ENCODE results near the gene STAG3. TPM values are rescaled to one million over a fixed set of nuclear protein-coding genes. Genes with fewer than 3 reads are reported as not detected.

STAG3 gene
- total and polyA plus RNA-seq, 10 of the 15 experiments (the other 5 are each of a cell fraction or from before 2014, with no cell fraction given) = 73.0 to 306 (median 120) TPM

- DNase-seq (ENCODE audit: low read depth, low spot score) = no peak
- no peak for FAIRE-seq
- in situ Hi-C loops (cut with MboI) (no loop called here), intact Hi-C loops (cut with micrococcal nuclease; ENCODE audit: unreplicated experiment) (no loop called here)
- ATAC-seq = no peak
- ChIA-PET RAD21 (ENCODE audit: unreplicated experiment) (interaction anchor here (0.7 to 1.4 kb wide), 5 partner anchors 8 to 251 kb away, joined by 3 to 8 read pairs (median 4); partner anchors contain the start of genes GAL3ST4 and LAMTOR4), SMC1A (ENCODE audit: uncharacterized antibody, unreplicated experiment) (interaction anchor here (1.0 to 1.3 kb wide), 4 partner anchors 28 to 53 kb away, joined by 3 to 4 read pairs (median 3); no protein-coding TSS in a partner anchor), CTCF (interaction anchor here (1.0 to 2.7 kb wide), 10 partner anchors 8 to 73 kb away, joined by 3 to 9 read pairs (median 5); partner anchors contain the start of genes GAL3ST4 and LAMTOR4), POLR2A (interaction anchor here (0.8 to 3.7 kb wide), 6 partner anchors 9 to 538 kb away, joined by 3 to 28 read pairs (median 4); partner anchors contain the start of genes AP4M1, GAL3ST4, LAMTOR4 and MCM7)
- Histone ChIP-seq H3K9me3 (replicated peaks; ENCODE audit: control insufficient read depth, insufficient read depth, low read length) (no peaks in the 10 kb centered on the region), H3K4me3 (peak overlapping the region; percentile 89; the same call in 1 of the 2 replicates), H3K79me2 (ENCODE audit: control insufficient read depth, insufficient read depth, low read length) (peaks cover 16% of the 10 kb centered on the region), H3K27me3 (replicated peaks in 1 of 2; ENCODE audit: control insufficient read depth in 2 of 2, insufficient read depth in 2 of 2, low read length in 1 of 2) (no peaks in the 10 kb centered on the region), H3K4me2 (ENCODE audit: control insufficient read depth, insufficient read depth) (peak overlapping the region; percentile 95), H4K20me1 (ENCODE audit: control insufficient read depth, insufficient read depth) (no peaks in the 10 kb centered on the region), H3K27ac (ENCODE audit: control insufficient read depth, insufficient read depth) (no peak overlapping the region), H3K36me3 (ENCODE audit: control insufficient read depth in 2 of 2, insufficient read depth in 2 of 2, low read length in 1 of 2) (peaks cover 0 to 15% of the 10 kb centered on the region in 2 experiments), H3K4me1 (ENCODE audit: control insufficient read depth, insufficient read depth, low read length) (peaks cover 13% of the 10 kb centered on the region; the same call in 1 of the 2 replicates), H3K9ac (ENCODE audit: control insufficient read depth, insufficient read depth, low read length) (peak overlapping the region; percentile 80; the same call in 1 of the 2 replicates), H2AFZ (ENCODE audit: control insufficient read depth, low read depth, low read length) (no peak overlapping the region)
- no peak for TF ChIP-seq NBN (IDR thresholded peaks at IDR 0.05)
- TF ChIP-seq SUZ12 (IDR thresholded peaks at IDR 0.05; ENCODE audit: unreplicated experiment) = no peak
- TF ChIP-seq MYC (IDR thresholded peaks at IDR 0.05; ENCODE audit: insufficient read depth, insufficient read length, insufficient replicate concordance, low read length, severe bottlenecking) = no peak
- no peak for TF ChIP-seq RBBP5 (conservative IDR thresholded peaks at IDR 0.05)
- TF ChIP-seq HCFC1 (IDR thresholded peaks at IDR 0.05; ENCODE audit: low read length) = no peak
- no peak for TF ChIP-seq KDM1A (IDR thresholded peaks at IDR 0.05; ENCODE audit: borderline replicate concordance)
- TF ChIP-seq RAD21 (IDR thresholded peaks at IDR 0.05; ENCODE audit: insufficient read depth, low read depth, low read length) = no peak
- no peak for TF ChIP-seq EED (IDR thresholded peaks at IDR 0.05; ENCODE audit: low read depth)
- TF ChIP-seq YBX1 (IDR thresholded peaks at IDR 0.05) = no peak
- TF ChIP-seq, protein P1, sequence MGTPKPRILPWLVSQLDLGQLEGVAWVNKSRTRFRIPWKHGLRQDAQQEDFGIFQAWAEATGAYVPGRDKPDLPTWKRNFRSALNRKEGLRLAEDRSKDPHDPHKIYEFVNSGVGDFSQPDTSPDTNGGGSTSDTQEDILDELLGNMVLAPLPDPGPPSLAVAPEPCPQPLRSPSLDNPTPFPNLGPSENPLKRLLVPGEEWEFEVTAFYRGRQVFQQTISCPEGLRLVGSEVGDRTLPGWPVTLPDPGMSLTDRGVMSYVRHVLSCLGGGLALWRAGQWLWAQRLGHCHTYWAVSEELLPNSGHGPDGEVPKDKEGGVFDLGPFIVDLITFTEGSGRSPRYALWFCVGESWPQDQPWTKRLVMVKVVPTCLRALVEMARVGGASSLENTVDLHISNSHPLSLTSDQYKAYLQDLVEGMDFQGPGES (IDR thresholded peaks at IDR 0.05) = no peak
- TF ChIP-seq, protein P2, sequence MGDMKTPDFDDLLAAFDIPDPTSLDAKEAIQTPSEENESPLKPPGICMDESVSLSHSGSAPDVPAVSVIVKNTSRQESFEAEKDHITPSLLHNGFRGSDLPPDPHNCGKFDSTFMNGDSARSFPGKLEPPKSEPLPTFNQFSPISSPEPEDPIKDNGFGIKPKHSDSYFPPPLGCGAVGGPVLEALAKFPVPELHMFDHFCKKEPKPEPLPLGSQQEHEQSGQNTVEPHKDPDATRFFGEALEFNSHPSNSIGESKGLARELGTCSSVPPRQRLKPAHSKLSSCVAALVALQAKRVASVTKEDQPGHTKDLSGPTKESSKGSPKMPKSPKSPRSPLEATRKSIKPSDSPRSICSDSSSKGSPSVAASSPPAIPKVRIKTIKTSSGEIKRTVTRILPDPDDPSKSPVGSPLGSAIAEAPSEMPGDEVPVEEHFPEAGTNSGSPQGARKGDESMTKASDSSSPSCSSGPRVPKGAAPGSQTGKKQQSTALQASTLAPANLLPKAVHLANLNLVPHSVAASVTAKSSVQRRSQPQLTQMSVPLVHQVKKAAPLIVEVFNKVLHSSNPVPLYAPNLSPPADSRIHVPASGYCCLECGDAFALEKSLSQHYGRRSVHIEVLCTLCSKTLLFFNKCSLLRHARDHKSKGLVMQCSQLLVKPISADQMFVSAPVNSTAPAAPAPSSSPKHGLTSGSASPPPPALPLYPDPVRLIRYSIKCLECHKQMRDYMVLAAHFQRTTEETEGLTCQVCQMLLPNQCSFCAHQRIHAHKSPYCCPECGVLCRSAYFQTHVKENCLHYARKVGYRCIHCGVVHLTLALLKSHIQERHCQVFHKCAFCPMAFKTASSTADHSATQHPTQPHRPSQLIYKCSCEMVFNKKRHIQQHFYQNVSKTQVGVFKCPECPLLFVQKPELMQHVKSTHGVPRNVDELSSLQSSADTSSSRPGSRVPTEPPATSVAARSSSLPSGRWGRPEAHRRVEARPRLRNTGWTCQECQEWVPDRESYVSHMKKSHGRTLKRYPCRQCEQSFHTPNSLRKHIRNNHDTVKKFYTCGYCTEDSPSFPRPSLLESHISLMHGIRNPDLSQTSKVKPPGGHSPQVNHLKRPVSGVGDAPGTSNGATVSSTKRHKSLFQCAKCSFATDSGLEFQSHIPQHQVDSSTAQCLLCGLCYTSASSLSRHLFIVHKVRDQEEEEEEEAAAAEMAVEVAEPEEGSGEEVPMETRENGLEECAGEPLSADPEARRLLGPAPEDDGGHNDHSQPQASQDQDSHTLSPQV (IDR thresholded peaks at IDR 0.05) = no peak
- no peak for TF ChIP-seq GATAD2B (conservative IDR thresholded peaks at IDR 0.05; ENCODE audit: low read depth)
- no peak for TF ChIP-seq HDAC6 (IDR thresholded peaks at IDR 0.05; ENCODE audit: unreplicated experiment)
- TF ChIP-seq MEF2B (IDR thresholded peaks at IDR 0.05; ENCODE audit: partially characterized antibody, poor library complexity, severe bottlenecking) = no peak
- BruUV-seq (replicated peaks) = no TSS peak
- 78% methylated on average over 5 of the region's 5 CpGs for WGBS (ENCODE audit: insufficient coverage, insufficient replicate concordance, low lambda C conversion rate, missing lambda C conversion rate)
Observed at GRCh38 chr7:100157069-100157333, 20.7 kb upstream of the STAG3 start.
